ENCODE data around the gene SYT1.

The SYT1 gene

GRCh38 chr12:79006306-79006705, 141.7 kb downstream of the SYT1 start:
- POLR2A ChIA-PET, result no interaction called here
- no peak for DNase-seq (ENCODE audit: extremely low spot score)

GRCh38 chr12:79008591-79008990, 144.0 kb downstream of the SYT1 start:
- TF ChIP-seq ARNT (IDR thresholded peaks at IDR 0.05) (no peak), FOXA1 (IDR thresholded peaks at IDR 0.05) (no peak), ELF4 (IDR thresholded peaks at IDR 0.05) (no peak), HDGF (IDR thresholded peaks at IDR 0.05; ENCODE audit: borderline replicate concordance) (no peak)
- CTCF ChIA-PET, result no interaction called here
- POLR2A ChIA-PET, result no interaction called here
- DNase-seq (ENCODE audit: extremely low spot score), result no peak

More at GRCh38 chr12:79006306-79006705, 141.7 kb downstream of the SYT1 start:
- TF ChIP-seq LEF1 (IDR thresholded peaks at IDR 0.05; ENCODE audit: borderline replicate concordance) (no peak), HDGF (IDR thresholded peaks at IDR 0.05; ENCODE audit: borderline replicate concordance) (no peak), PKNOX1 (IDR thresholded peaks at IDR 0.05) (no peak), ARNT (IDR thresholded peaks at IDR 0.05) (no peak), FOXA1 (IDR thresholded peaks at IDR 0.05) (no peak), TARDBP (IDR thresholded peaks at IDR 0.05) (no peak), NFRKB (IDR thresholded peaks at IDR 0.05) (no peak), FOXM1 (IDR thresholded peaks at IDR 0.05; ENCODE audit: borderline replicate concordance) (no peak), SUZ12 (IDR thresholded peaks at IDR 0.05) (no peak), SP1 (IDR thresholded peaks at IDR 0.05) (no peak), ZNF384 (IDR thresholded peaks at IDR 0.05) (no peak), L3MBTL2 (conservative IDR thresholded peaks at IDR 0.05) (no peak), ELF4 (IDR thresholded peaks at IDR 0.05) (no peak), BHLHE40 (IDR thresholded peaks at IDR 0.05; ENCODE audit: borderline replicate concordance) (no peak), CTBP1 (IDR thresholded peaks at IDR 0.05; ENCODE audit: borderline replicate concordance) (no peak), FOXK2 (IDR thresholded peaks at IDR 0.05) (no peak)
- CTCF ChIA-PET, result no interaction called here

- TF ChIP-seq ELF4 (IDR thresholded peaks at IDR 0.05), result no peak
- no peak for TF ChIP-seq ZNF384 (IDR thresholded peaks at IDR 0.05)
- TF ChIP-seq TARDBP (IDR thresholded peaks at IDR 0.05), result no peak
- no peak for TF ChIP-seq SP1 (IDR thresholded peaks at IDR 0.05)
- no peak for TF ChIP-seq FOXK2 (IDR thresholded peaks at IDR 0.05)
- CTCF ChIA-PET, result interaction anchor here (0.6 kb wide), 1 partner anchor 190 kb away, joined by 5 read pairs; no protein-coding TSS in a partner anchor
- DNase-seq (ENCODE audit: extremely low spot score), result no peak
- POLR2A ChIA-PET, result no interaction called here
These were observed 148.1 kb downstream of the SYT1 start for GRCh38 chr12:79012636-79013035.

- ChIA-PET CTCF (no interaction called here), POLR2A (no interaction called here)
- no peak for DNase-seq (ENCODE audit: extremely low spot score)
- TF ChIP-seq BHLHE40 (IDR thresholded peaks at IDR 0.05; ENCODE audit: borderline replicate concordance), result no peak
- no peak for TF ChIP-seq SP1 (IDR thresholded peaks at IDR 0.05)
- no peak for TF ChIP-seq CTBP1 (IDR thresholded peaks at IDR 0.05; ENCODE audit: borderline replicate concordance)
- no peak for TF ChIP-seq ZNF384 (IDR thresholded peaks at IDR 0.05)
- TF ChIP-seq FOXA1 (IDR thresholded peaks at IDR 0.05), result no peak
- no peak for TF ChIP-seq NFRKB (IDR thresholded peaks at IDR 0.05)
- no peak for TF ChIP-seq ELF4 (IDR thresholded peaks at IDR 0.05)
These were observed 151.6 kb downstream of the SYT1 start for GRCh38 chr12:79016181-79016580.

GRCh38 chr12:79019672-79020071, 155.1 kb downstream of the SYT1 start:
- POLR2A ChIA-PET, result no interaction called here
- CTCF ChIA-PET, result no interaction called here
- TF ChIP-seq PKNOX1 (IDR thresholded peaks at IDR 0.05), result no peak
- DNase-seq (ENCODE audit: extremely low spot score), result no peak

- ChIA-PET POLR2A (no interaction called here), CTCF (no interaction called here)
- DNase-seq (ENCODE audit: extremely low spot score), result no peak
These were observed 155.5 kb downstream of the SYT1 start for GRCh38 chr12:79020106-79020505.

GRCh38 chr12:79021021-79021420, 156.4 kb downstream of the SYT1 start:
- TF ChIP-seq FOXK2 (IDR thresholded peaks at IDR 0.05) (no peak), SP1 (IDR thresholded peaks at IDR 0.05) (no peak), SUZ12 (IDR thresholded peaks at IDR 0.05) (no peak), PKNOX1 (IDR thresholded peaks at IDR 0.05) (no peak), LEF1 (IDR thresholded peaks at IDR 0.05; ENCODE audit: borderline replicate concordance) (no peak), HDGF (IDR thresholded peaks at IDR 0.05; ENCODE audit: borderline replicate concordance) (no peak), FOXA1 (IDR thresholded peaks at IDR 0.05) (no peak), ELF4 (IDR thresholded peaks at IDR 0.05) (no peak), ZNF384 (IDR thresholded peaks at IDR 0.05) (no peak), NFRKB (IDR thresholded peaks at IDR 0.05) (no peak), TARDBP (IDR thresholded peaks at IDR 0.05) (no peak), ARNT (IDR thresholded peaks at IDR 0.05) (no peak), BHLHE40 (IDR thresholded peaks at IDR 0.05; ENCODE audit: borderline replicate concordance) (no peak), FOXM1 (IDR thresholded peaks at IDR 0.05; ENCODE audit: borderline replicate concordance) (no peak), CTBP1 (IDR thresholded peaks at IDR 0.05; ENCODE audit: borderline replicate concordance) (no peak), L3MBTL2 (conservative IDR thresholded peaks at IDR 0.05) (no peak)
- ChIA-PET POLR2A (no interaction called here), CTCF (no interaction called here)
- no peak for DNase-seq (ENCODE audit: extremely low spot score)

More at GRCh38 chr12:79020106-79020505, 155.5 kb downstream of the SYT1 start:
- TF ChIP-seq CTBP1 (IDR thresholded peaks at IDR 0.05; ENCODE audit: borderline replicate concordance), result no peak
- TF ChIP-seq SP1 (IDR thresholded peaks at IDR 0.05), result no peak
- TF ChIP-seq ARNT (IDR thresholded peaks at IDR 0.05), result no peak
- no peak for TF ChIP-seq FOXK2 (IDR thresholded peaks at IDR 0.05)
